ENCODE measurements around the gene CCDC61. TPM values are rescaled to one million over a fixed set of nuclear protein-coding genes. Genes with fewer than 3 reads are reported as not detected.

Gene CCDC61
- total and polyA plus RNA-seq, 3 donors from 2014 or later, result 25.6 to 32.5 (median 31.2) TPM

DNA sequence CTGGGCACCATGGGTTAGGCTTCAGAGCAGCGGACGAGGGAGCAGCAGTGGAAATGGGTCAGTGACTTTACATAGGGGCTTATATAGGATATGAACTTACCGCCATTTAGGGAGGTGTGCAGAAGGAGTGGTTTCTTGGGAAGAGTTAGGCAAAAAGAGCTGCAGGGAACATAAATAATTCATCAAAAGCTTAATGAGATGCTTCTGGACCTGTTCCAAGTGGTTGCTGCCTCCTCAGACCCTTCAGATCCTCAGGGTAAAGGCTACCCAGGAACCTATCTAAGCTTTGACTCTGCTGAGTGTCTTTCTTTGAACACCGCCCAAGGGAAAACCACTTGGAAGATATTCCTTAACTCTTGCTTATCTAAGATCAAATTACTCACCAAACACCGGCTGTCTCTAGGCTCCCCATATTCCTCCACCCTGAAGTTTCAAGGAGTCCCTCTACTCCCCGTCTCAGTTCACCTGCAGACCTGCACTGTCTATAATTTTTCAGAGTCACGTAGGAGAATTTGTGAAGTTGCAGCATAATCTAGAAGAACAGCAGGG, 45.8 kb downstream of the CCDC61 start, which contains the start of gene IGFL4:
TSS of gene IGFL4 (minus strand) at position 51 of the 549 bp plus-strand sequence. CDS start at position 11, 40 bp downstream.
- H3K36me3 ChIP-seq (ENCODE audit: low read depth, missing control alignments), result no peaks in the 10 kb centered on the region
- no peak within 1 kb of the TSS for H3K27ac ChIP-seq
- DNase-seq, result no peak
- no peaks in the 10 kb centered on the region for H3K9me3 ChIP-seq
- WGBS, 2 donors, result 50 to 62% methylated on average over 7 of the region's 7 CpGs
- no peaks in the 10 kb centered on the region for H3K4me1 ChIP-seq
- intact Hi-C loops (cut with DNase I; ENCODE audit: low total_unique reads), result no loop called here
- H3K4me3 ChIP-seq, result no peak within 1 kb of the TSS
- TF ChIP-seq, protein P1, sequence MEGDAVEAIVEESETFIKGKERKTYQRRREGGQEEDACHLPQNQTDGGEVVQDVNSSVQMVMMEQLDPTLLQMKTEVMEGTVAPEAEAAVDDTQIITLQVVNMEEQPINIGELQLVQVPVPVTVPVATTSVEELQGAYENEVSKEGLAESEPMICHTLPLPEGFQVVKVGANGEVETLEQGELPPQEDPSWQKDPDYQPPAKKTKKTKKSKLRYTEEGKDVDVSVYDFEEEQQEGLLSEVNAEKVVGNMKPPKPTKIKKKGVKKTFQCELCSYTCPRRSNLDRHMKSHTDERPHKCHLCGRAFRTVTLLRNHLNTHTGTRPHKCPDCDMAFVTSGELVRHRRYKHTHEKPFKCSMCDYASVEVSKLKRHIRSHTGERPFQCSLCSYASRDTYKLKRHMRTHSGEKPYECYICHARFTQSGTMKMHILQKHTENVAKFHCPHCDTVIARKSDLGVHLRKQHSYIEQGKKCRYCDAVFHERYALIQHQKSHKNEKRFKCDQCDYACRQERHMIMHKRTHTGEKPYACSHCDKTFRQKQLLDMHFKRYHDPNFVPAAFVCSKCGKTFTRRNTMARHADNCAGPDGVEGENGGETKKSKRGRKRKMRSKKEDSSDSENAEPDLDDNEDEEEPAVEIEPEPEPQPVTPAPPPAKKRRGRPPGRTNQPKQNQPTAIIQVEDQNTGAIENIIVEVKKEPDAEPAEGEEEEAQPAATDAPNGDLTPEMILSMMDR (IDR thresholded peaks at IDR 0.05), result no peak
- TF ChIP-seq POLR2A (IDR thresholded peaks at IDR 0.05), result no peak
- H3K27me3 ChIP-seq, result no peaks in the 10 kb centered on the region

DNA sequence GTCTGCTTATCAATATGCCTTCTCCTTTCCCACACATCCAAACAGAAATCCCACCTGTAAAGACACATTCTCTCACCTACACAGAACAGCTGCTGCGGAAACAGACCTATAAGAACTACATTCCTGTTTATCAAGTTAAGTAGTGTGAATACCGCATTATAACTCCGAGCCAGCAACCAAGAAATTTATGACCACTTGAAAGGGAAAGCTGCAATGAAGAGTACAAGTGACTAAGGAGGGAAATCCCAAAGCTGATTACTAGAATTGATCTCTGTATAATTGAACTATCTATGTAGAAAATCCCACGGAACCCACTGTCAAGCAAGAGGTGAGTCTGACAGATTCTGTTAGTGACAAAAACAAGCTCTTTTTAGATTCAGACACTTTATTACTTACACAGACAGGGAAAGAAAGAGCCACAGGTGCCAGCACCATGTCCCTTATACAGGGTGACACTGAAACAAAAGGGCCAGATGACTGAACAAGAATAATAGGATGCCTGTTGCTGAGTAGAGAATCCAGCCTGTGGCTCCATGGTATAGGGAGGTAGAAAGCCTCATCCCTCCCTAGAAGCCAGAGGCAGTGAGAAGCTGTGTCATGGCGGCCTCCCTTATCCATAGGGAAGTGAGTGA, 47.1 kb downstream of the CCDC61 start:
- H3K4me3 ChIP-seq, result no peak overlapping the region
- 58 to 62% methylated on average over 5 of the region's 5 CpGs for WGBS, 2 donors
- TF ChIP-seq, protein P1 (IDR thresholded peaks at IDR 0.05), result no peak
- TF ChIP-seq POLR2A (IDR thresholded peaks at IDR 0.05), result no peak
- H3K9me3 ChIP-seq, result no peaks in the 10 kb centered on the region
- no peak for DNase-seq
- no peaks in the 10 kb centered on the region for H3K27me3 ChIP-seq
- H3K27ac ChIP-seq, result no peak overlapping the region
- intact Hi-C loops (cut with DNase I; ENCODE audit: low total_unique reads), result no loop called here
- no peaks in the 10 kb centered on the region for H3K36me3 ChIP-seq (ENCODE audit: low read depth, missing control alignments)
- H3K4me1 ChIP-seq, result no peaks in the 10 kb centered on the region

- intact Hi-C loops (cut with DNase I; ENCODE audit: low total_unique reads), result no loop called here
- Histone ChIP-seq H3K9me3 (no peaks in the 10 kb centered on the region), H3K36me3 (ENCODE audit: low read depth, missing control alignments) (no peaks in the 10 kb centered on the region), H3K4me1 (no peaks in the 10 kb centered on the region), H3K4me3 (no peak overlapping the region), H3K27me3 (no peaks in the 10 kb centered on the region), H3K27ac (no peak overlapping the region)
- no peak for TF ChIP-seq POLR2A (IDR thresholded peaks at IDR 0.05)
- TF ChIP-seq, protein P1 (IDR thresholded peaks at IDR 0.05), result no peak
- 95% methylated on average over 1 of the region's 1 CpG for WGBS, 2 donors
- DNase-seq, result no peak
Observed at GRCh38 chr19:46043519-46043918, 48.3 kb downstream of the CCDC61 start.

DNA sequence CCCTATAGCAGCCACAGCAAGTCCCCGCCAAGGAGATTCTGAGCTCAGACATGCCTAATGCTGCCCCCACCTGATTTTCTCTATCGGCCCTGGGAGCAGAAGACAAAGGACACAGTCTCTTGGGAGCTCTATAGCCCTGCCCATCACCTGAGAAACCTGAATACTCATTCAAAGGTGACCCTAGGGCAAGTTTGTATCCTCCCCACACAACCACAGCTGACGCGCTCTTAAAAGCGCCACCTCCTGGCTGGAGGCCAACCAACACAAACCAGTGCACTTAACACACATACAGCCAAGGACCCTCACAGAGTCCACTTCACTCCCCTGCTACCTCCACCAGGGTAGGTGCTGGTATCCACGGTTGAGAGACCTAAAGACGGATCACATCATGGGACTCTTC, 54.3 kb downstream of the CCDC61 start:
- intact Hi-C loops (cut with DNase I; ENCODE audit: low total_unique reads), result no loop called here
- no peaks in the 10 kb centered on the region for H3K27me3 ChIP-seq
- WGBS, 2 donors, result 52 to 68% methylated on average over 6 to 7 of the region's 7 CpGs

More for the DNA sequence above, 54.3 kb downstream of the CCDC61 start:
- Histone ChIP-seq H3K4me1 (no peaks in the 10 kb centered on the region), H3K27ac (no peak overlapping the region), H3K9me3 (no peaks in the 10 kb centered on the region), H3K4me3 (no peak overlapping the region), H3K36me3 (ENCODE audit: low read depth, missing control alignments) (no peaks in the 10 kb centered on the region)
- peak; percentile 22 for DNase-seq
- no peak for TF ChIP-seq POLR2A (IDR thresholded peaks at IDR 0.05)
- TF ChIP-seq, protein P1 (IDR thresholded peaks at IDR 0.05), result no peak
